SH-SY5Y (cell line): ENCODE data around the gene ULBP2.

Source experiments
- GATA2 ChIP-seq: IDR thresholded peaks from 2 replicates; pipeline ENCODE4 v1.6.1; 2011; ENCODE audit warnings: mild to moderate bottlenecking, low read depth, low read length
- GATA3 ChIP-seq: IDR thresholded peaks from 2 replicates; pipeline ENCODE4 v1.6.1; 2011; ENCODE audit warnings: low read depth, mild to moderate bottlenecking, low read length, moderate library complexity

DNA sequence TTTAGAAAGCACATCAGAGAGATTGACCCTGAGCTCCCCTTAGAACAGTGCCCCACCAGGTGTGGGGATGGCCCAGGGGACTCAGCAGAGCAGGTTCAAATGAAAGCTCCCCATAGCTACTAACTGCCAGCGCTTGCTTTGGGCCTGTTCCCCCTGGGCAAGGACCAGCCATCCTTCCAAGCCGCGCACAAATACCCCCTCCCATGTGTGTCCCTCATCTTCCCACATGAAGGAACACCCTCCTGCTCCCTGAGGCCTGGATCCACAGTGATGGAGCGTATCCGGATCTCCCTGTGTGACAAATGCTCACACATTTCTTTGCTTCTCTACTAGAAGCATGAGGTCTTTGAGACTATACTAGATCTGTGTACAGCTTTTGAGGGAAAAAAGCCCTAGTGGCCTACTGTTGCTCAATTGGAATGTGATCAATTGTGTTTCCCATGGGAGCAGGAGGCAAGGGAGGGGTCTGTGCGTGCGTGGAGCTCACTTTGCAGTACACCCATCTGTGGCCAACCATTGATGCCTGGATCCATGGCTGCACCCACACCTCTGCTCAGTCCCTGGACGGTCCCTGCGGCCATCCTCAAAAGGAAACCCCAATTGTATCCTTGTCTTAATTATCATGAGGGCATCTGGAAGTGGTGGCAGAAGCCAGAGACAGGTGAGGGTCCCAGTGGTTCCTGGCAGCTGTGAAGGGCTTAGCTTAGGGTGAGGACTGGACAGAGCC lies 17.4 kb upstream of the ULBP2 start:
- no peak for TF ChIP-seq GATA2
- no peak for TF ChIP-seq GATA3
